Astrocyte (in vitro differentiated cells and primary cell): Measurements from ENCODE around the gene LIME1. TPM values are rescaled to one million over a fixed set of nuclear protein-coding genes. Genes with fewer than 3 reads are reported as not detected.

Experiments
- DNase-seq: peaks from one replicate; pipeline ENCODE4 v3.0.0-alpha.2; 2010; ENCODE audit warnings: low read depth
- FAIRE-seq: peaks from 2 replicates; lab custom pipeline; 2011; peaks lifted over from hg19 to GRCh38; lab: Jason Lieb, UNC
- H2AFZ ChIP-seq: 2 replicates; pipeline ENCODE4 v1.6.0; 2012; ENCODE audit warnings: low read depth, low read length, inconsistent platforms
- H3K27ac ChIP-seq: 2 replicates; pipeline ENCODE4 v1.5.1; 2011; ENCODE audit warnings: low read depth, low read length, inconsistent platforms
- H3K27me3 ChIP-seq: 2 replicates; pipeline ENCODE4 v1.6.0; 2011; ENCODE audit warnings: low read length, inconsistent platforms; ENCODE audit not compliant: insufficient read depth
- H3K36me3 ChIP-seq: 2 replicates; pipeline ENCODE4 v1.5.1; 2011; ENCODE audit warnings: low read length, inconsistent platforms; ENCODE audit not compliant: insufficient read depth
- H3K4me1 ChIP-seq: 2 replicates; pipeline ENCODE4 v1.5.1; 2011; ENCODE audit warnings: low read length, inconsistent platforms; ENCODE audit not compliant: insufficient read depth
- H3K4me2 ChIP-seq: 2 replicates; pipeline ENCODE4 v1.6.0; 2012; ENCODE audit warnings: low read length, inconsistent platforms
- H3K4me3 ChIP-seq: 2 replicates; pipeline ENCODE4 v1.5.1; 2011; ENCODE audit warnings: low read depth, mild to moderate bottlenecking, low read length, inconsistent platforms; ENCODE audit not compliant: insufficient read depth
- H3K79me2 ChIP-seq: 2 replicates; pipeline ENCODE4 v1.6.0; 2012; ENCODE audit warnings: mild to moderate bottlenecking, low read length, inconsistent platforms; ENCODE audit not compliant: insufficient read depth
- H3K9ac ChIP-seq: 2 replicates; pipeline ENCODE4 v1.6.0; 2012; ENCODE audit warnings: mild to moderate bottlenecking, low read length, inconsistent platforms
- H3K9me3 ChIP-seq: 2 replicates; pipeline ENCODE4 v1.5.1; 2012; ENCODE audit warnings: low read depth, mild to moderate bottlenecking, low read length, inconsistent platforms; ENCODE audit not compliant: insufficient read depth
- H4K20me1 ChIP-seq: 2 replicates; pipeline ENCODE4 v1.6.0; 2012; ENCODE audit warnings: low read length, inconsistent platforms; ENCODE audit not compliant: insufficient read depth
- H3K27ac Mint-ChIP-seq: one replicate; pipeline ENCODE4 v1.8.0; 2021; ENCODE audit warnings: mild to moderate bottlenecking, mixed read lengths; ENCODE audit not compliant: unreplicated experiment
- H3K27me3 Mint-ChIP-seq: one replicate; pipeline ENCODE4 v1.8.0; 2021; ENCODE audit warnings: low read depth, mixed read lengths; ENCODE audit not compliant: unreplicated experiment
- H3K36me3 Mint-ChIP-seq: one replicate; pipeline ENCODE4 v1.8.0; 2021; ENCODE audit warnings: low read depth, mixed read lengths; ENCODE audit not compliant: unreplicated experiment
- H3K4me1 Mint-ChIP-seq: one replicate; pipeline ENCODE4 v1.8.0; 2021; ENCODE audit warnings: low read depth, mixed read lengths; ENCODE audit not compliant: unreplicated experiment
- H3K4me3 Mint-ChIP-seq: one replicate; pipeline ENCODE4 v1.8.0; 2021; ENCODE audit warnings: mild to moderate bottlenecking, moderate library complexity, mixed read lengths; ENCODE audit not compliant: unreplicated experiment
- H3K9me3 Mint-ChIP-seq: one replicate; pipeline ENCODE4 v1.8.0; 2021; ENCODE audit warnings: mild to moderate bottlenecking, mixed read lengths; ENCODE audit not compliant: unreplicated experiment
- CTCF ChIP-seq: IDR thresholded peaks from 2 replicates; pipeline ENCODE4 v1.5.1; 2011; ENCODE audit warnings: low read depth, mild to moderate bottlenecking, inconsistent platforms, low read length, moderate library complexity; ENCODE audit not compliant: insufficient read depth
- EZH2 ChIP-seq: IDR thresholded peaks from 2 replicates; pipeline ENCODE4 v1.6.1; 2012; ENCODE audit warnings: mild to moderate bottlenecking, low read length, inconsistent platforms; ENCODE audit not compliant: insufficient read depth
- total RNA-seq: library from RNA; stranded (reverse); gene quantifications from 2 replicates; pipeline ENCODE4 v1.2.1, GENCODE V29; 2021

Gene LIME1
- total RNA-seq, 1 donor from 2014 or later = 7.6 TPM

GRCh38 chr20:63734946-63735858, 1.3 kb upstream of the LIME1 start:
- no peak overlapping the region for H3K4me2 ChIP-seq
- Mint-ChIP-seq H3K9me3 (no peaks in the 10 kb centered on the region), H3K27ac (no peak overlapping the region), H3K36me3 (peaks cover 12% of the 10 kb centered on the region), H3K27me3 (no peaks in the 10 kb centered on the region), H3K4me3 (no peak overlapping the region), H3K4me1 (no peaks in the 10 kb centered on the region)
- H3K79me2 ChIP-seq = peaks cover 27% of the 10 kb centered on the region
- H2AFZ ChIP-seq = no peak overlapping the region
- H4K20me1 ChIP-seq = peaks cover 54% of the 10 kb centered on the region
- no peak overlapping the region for H3K4me3 ChIP-seq
- FAIRE-seq (no peak), DNase-seq (no peak)
- H3K27me3 ChIP-seq = no peaks in the 10 kb centered on the region
- no peaks in the 10 kb centered on the region for H3K4me1 ChIP-seq
- no peaks in the 10 kb centered on the region for H3K9me3 ChIP-seq
- H3K27ac ChIP-seq = no peak overlapping the region
- no peak for TF ChIP-seq CTCF
- no peak for TF ChIP-seq EZH2
- H3K9ac ChIP-seq = no peak overlapping the region
- no peaks in the 10 kb centered on the region for H3K36me3 ChIP-seq

DNA sequence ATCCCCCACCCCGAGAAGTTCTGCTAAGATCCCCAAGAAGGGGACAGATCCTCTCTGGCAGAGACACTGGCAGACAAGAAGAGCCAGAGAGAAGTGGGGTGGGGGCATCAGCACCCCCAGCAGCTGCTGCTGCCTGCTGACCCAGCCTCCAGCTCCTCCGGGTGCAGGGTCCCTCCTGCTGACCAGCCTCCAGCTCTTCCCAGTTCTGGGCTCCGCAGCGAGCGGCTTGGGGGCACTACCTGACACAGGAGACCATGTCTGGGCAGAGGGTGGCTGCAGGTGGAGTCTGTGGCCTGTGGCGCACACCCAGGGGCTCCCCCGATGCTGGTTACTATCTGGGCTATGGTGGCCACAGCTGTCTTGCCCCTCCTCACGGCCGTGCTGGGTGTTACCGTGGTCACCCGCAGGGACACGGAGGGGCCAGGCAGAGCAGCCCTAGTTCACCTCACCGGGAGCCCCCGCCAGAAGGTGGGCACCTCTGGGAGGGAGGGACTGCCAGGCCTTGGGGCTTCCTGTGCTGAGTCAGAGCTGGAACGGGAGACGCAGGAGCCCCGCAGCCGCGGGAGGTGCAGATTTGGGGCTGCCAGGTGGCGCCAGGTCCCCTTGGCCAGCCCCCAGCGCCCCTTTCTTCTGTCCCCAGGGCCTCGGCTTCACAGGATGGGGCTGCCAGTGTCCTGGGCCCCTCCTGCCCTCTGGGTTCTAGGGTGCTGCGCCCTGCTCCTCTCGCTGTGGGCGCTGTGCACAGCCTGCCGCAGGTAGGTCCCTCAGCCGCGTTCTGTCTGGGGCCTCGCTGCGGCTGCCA, 630 bp downstream of the LIME1 start:
- Histone ChIP-seq H3K27me3 (no peaks in the 10 kb centered on the region), H3K79me2 (peaks cover 16% of the 10 kb centered on the region), H3K9ac (no peak overlapping the region), H3K4me3 (no peak overlapping the region), H2AFZ (no peak overlapping the region), H3K9me3 (no peaks in the 10 kb centered on the region), H3K27ac (no peak overlapping the region), H3K4me1 (peaks cover 15% of the 10 kb centered on the region), H3K36me3 (no peaks in the 10 kb centered on the region), H4K20me1 (peaks cover 52% of the 10 kb centered on the region), H3K4me2 (no peak overlapping the region)
- FAIRE-seq = no peak
- TF ChIP-seq EZH2 = no peak
- TF ChIP-seq CTCF = no peak
- Mint-ChIP-seq H3K27ac (no peak overlapping the region), H3K9me3 (no peaks in the 10 kb centered on the region), H3K36me3 (peaks cover 12% of the 10 kb centered on the region), H3K4me3 (no peak overlapping the region), H3K27me3 (no peaks in the 10 kb centered on the region), H3K4me1 (no peaks in the 10 kb centered on the region)
- DNase-seq = no peak
